NCI-H1417 (cell line): Measurements from ENCODE around the gene DNAI1.
"Not testable (repeated sequence)": the region's sequence is repeated elsewhere in the genome, so short reads cannot be mapped to it uniquely, and the experiment has no call there.

ENCODE experiments used
- DNase-seq, 3 experiments: peaks; one replicate each; lab custom pipeline; 2025; lab: John Stamatoyannopoulos, UW

DNAI1 gene

DNA sequence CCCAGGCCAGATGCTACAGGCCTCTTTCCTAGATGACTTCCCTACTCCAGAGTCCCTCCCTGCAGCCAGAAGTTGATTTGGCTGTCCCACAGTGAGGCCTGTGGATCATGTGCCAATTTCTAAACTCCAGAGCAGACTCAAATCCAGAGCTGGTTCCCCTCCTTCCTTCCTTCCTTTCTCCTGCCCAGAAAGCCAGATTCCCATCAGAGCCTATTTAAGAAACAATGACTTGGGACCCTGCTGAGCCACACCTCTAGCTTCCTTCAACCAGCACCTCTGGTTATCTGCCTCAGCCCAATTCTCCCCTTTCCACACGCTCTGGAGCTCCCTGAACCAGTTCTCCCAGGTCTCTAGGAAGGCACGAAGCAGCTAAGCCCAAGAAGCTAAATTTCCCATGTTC, 7.5 kb upstream of the DNAI1 start:
- no peak for DNase-seq

GRCh38 chr9:34451545-34451944, 7.1 kb upstream of the DNAI1 start:
- no peak for DNase-seq

DNA sequence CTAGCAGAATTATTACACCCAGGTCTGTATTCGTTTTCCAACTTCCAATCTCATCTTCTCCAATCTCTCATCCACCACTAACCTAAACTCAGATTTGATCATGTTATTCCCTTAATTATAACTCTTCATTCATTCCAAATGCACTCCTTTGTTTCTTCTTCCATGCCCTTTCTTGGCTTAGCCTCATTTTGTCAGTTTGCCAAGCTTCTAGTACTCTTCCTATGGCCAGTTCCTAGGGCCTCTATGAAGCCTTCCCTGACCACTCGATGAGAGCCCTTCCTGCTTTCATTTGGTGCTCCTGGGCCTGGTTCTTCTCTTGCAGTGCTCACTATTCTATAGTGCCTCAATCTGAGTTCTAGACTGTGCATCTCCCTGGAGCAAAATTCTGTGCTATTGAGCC, 6.0 kb upstream of the DNAI1 start:
- DNase-seq, result no peak

GRCh38 chr9:34454571-34455065, 4.0 kb upstream of the DNAI1 start:
- DNase-seq, result peak in 1 of 3 experiments; percentile 9

- DNase-seq, result no peak
These were observed 2.5 kb upstream of the DNAI1 start for GRCh38 chr9:34456151-34456550.

- DNase-seq, result peak in 1 of 3 experiments; percentile 24
These were observed 1.9 kb upstream of the DNAI1 start for GRCh38 chr9:34456746-34457145.

GRCh38 chr9:34457266-34458012, 1.2 kb upstream of the DNAI1 start:
- peak; percentile 7 to 63 (median 57) for DNase-seq

DNA sequence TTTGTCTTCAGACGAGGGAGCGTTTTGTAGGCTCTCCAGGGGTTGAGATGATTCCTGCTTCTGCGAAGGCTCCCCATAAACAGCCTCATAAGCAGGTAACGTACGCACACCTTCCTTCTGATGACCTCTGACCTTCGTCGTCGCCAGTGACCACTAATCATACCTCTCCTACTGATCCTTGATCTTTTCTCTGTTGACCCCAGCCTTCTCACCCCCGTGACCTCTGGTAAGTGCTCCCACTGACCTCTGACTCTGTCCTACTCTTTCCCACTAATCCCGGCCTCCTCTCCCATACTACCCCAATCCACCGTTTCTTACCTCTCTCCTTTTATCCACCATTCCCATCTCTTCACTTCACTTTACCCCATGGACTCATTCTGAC, 345 bp downstream of the DNAI1 start:
- no peak for DNase-seq

DNA sequence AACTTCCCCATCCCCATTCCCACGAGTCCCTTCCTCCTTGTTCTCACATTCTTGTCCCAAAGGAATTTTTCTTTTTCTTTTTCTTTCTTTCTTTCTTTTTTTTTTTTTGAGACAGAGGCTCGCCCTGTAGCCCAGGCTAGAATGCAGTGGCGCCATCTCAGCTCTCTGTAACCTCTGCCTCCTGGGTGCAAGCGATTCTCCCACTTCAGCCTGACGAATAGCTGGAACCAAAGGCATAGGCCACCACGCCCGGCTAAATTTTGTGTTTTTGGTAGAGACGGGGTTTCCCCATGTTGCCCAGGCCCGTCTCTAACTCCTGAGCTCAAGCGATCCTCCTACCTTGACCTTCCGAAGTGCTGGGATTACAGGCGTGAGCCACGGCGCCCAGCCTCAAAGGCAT, 751 bp downstream of the DNAI1 start:
- no peak for DNase-seq

DNA sequence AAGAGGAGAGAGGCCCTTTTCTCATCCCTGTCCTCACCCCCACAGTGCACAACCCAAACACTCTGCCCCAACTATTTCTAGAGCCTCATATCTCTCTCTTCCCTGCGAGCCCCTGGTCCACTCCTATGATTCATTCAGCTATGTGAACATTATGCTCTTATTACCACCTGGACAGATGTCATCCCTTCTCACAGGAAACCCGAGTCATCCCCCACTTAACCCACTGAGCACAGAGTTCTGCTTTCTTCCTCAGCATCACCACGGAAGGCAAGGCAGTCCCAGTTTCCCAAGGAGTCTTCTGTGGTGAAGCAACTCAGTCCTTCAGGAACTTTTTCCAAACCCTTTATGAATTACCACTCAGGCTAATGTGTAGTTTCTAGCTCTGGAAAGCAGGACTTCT, 1.3 kb downstream of the DNAI1 start:
- no peak for DNase-seq

DNA sequence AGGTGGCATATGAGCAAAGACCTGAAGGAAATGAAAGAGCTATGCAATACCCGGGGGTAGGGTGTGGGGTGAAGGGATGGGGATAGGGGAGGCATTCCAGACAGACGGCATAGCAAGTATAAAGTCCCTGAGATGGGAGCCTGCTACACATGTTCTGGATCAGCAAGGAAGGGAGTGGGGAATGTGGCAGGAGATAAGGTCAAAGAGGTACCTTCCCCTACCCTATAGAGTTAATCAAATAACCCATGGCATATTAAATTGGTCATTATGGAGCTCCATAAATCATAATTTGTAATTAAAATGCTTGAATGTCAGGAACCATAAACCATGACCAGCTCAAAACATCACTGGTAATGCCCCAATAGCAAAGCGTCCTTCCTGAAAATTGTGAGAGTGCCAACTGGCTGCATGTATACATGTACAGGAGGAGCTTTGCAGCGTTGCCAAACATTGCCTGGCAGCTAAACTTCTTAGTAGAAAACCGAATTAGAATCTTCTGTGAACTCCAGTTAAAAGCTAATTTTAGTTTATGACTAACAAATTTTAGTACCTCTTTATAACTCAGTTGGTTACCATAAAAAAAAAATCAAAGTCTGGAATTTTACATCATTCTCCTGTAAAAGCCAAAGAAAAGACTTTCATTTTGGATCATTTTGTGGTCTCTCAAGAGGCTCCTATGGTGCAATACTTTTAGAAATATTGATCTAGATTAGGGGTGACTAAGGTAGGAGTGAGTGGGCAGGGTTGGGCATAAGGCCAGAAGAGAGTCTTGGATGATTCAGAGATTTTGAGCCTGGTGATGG, 4.7 kb downstream of the DNAI1 start:
- DNase-seq, result no peak

GRCh38 chr9:34463901-34464232, 5.3 kb downstream of the DNAI1 start:
- DNase-seq, result no peak

- DNase-seq, result no peak
These were observed 6.0 kb downstream of the DNAI1 start for GRCh38 chr9:34464571-34464970.

- no peak for DNase-seq
These were observed 6.9 kb downstream of the DNAI1 start for GRCh38 chr9:34465468-34465867.

GRCh38 chr9:34475097-34475496, 16.5 kb downstream of the DNAI1 start:
- no peak for DNase-seq

DNA sequence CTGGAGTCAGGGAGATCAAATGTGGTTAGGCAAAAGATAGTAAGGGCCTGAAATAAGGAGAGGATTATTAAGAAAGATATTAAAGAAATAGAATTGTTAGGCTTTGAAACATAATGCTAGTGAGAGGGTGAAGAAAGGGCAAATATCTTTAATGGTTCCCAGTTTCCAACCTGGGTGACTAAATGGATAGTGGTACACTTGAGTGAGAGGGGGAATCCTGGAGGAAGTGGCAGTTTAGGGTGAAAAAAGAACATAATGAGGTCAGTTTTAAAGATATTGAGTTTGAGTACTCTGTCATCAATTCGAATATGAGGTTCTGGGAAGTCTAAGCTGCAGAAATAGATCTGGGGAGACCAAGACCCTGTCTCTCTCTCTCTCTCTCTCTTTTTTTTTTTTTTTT, 18.9 kb downstream of the DNAI1 start:
- no peak for DNase-seq

DNA sequence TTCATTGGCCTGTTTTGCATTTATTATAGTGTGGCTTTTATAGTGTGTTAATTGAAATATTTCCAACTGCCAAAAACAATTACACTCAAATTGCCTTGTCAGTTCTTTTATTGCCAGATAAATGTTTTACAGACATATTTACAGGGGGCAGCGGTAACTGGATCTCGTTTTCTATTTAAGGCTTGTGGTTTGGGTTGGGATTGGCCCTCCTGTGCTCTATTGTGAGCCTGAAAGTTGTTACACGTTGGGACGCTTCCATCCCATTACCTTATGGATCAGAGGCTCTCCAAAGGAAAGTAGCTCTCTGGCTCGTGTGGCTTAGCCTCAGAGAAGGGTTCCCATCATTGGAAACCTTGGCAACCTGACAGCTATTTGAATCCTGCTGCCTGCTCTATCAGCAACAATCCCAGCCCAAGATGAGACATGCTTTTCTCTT, 20.8 kb downstream of the DNAI1 start:
- no peak for DNase-seq

DNA sequence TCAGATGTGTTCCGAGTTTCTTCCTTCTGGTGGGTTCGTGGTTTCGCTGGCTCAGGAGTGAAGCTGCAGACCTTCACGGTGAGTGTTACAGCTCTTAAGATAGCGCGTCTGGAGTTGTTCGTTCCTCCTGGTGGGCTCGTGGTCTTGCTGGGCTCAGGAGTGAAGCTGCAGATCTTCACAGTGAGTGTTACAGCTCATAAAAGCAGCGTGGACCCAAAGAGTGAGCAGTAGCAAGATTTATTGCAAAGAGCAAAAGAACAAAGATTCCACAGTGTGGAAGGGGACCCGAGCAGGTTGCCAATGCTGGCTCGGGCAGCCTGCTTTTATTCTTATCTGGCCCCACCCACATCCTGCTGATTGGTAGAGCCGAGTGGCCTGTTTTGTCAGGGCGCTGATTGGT, 23.0 kb downstream of the DNAI1 start:
- DNase-seq, result not testable (repeated sequence)

DNA sequence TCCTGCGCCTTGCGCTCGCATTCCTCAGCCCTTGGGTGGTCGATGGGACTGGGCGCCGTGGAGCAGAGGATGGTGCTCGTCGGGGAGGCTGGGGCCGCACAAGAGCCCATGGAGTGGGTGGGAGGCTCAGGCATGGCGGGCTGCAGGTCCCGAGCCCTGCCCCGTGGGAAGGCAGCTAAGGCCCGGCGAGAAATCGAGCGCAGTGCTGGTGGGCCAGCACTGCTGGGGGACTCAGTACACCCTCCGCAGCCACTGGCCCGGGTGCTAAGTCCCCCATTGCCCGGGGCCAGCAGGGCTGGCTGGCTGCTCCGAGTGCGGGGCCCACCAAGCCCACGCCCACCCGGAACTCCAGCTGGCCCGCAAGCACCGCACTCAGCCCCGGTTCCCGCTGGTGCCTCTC, 24.1 kb downstream of the DNAI1 start:
- DNase-seq, result not testable (repeated sequence)

- DNase-seq, result no peak
These were observed 26.1 kb downstream of the DNAI1 start for GRCh38 chr9:34484678-34485077.

GRCh38 chr9:34485822-34486221, 27.2 kb downstream of the DNAI1 start:
- no peak for DNase-seq

DNA sequence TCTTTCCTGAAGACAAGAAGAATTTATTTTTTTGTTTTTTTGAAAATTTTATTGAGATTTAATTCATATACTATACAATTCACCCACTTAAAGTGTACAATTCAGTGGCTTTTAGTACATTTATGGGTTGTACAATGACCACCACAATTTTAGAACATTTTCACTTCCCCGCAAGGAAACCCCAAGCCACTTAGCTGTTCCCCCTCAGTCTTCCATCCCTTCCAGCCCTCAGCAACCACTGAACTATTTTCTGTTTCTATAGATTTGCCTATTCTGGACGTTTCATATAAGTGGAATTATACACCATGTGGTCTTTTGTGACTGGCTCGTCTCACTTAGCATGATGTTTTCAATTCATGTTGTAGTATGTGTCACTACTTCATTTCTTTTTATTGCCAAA, 28.0 kb downstream of the DNAI1 start:
- no peak for DNase-seq

DNA sequence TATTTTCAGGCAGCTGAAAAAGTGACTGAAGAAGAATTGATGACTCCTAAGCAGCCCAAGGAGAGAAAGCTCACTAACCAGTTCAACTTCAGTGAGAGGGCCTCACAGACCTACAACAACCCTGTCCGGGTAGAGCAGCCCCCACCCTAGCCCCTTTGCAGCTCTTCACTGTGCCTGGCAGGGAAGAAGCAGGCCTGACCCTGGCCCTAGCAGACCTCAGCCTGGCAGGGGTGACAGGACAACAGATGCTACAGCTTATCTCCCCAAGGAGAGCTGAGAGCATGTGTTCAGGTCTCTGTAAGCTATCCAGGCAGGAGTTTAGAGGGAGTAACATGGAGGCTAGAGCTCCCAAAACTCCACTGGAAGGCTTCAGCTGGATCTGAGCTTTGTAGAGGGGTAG, 31.8 kb downstream of the DNAI1 start:
- DNase-seq, result no peak
